Mammary epithelial cell (primary cell): ENCODE results near the gene DST.

ENCODE experiments used
- EZH2 ChIP-seq: IDR thresholded peaks from 2 replicates; pipeline ENCODE4 v1.6.1; 2012; ENCODE audit warnings: low read length, inconsistent platforms, borderline replicate concordance
- TF ChIP-seq, protein P1 (sequence below), 2 donors: IDR thresholded peaks in 1 of 2; conservative IDR thresholded peaks in 1 of 2; 2 replicates each; pipeline ENCODE4 v1.5.1; 2011 to 2012; ENCODE audit warnings: inconsistent platforms in 2 of 2, low read length in 2 of 2, mild to moderate bottlenecking in 2 of 2, control low read depth in 1 of 2, low read depth in 1 of 2; ENCODE audit not compliant: insufficient read depth in 1 of 2; ENCODE audit errors: extremely low read depth in 1 of 2

- TF ChIP-seq, protein P1, sequence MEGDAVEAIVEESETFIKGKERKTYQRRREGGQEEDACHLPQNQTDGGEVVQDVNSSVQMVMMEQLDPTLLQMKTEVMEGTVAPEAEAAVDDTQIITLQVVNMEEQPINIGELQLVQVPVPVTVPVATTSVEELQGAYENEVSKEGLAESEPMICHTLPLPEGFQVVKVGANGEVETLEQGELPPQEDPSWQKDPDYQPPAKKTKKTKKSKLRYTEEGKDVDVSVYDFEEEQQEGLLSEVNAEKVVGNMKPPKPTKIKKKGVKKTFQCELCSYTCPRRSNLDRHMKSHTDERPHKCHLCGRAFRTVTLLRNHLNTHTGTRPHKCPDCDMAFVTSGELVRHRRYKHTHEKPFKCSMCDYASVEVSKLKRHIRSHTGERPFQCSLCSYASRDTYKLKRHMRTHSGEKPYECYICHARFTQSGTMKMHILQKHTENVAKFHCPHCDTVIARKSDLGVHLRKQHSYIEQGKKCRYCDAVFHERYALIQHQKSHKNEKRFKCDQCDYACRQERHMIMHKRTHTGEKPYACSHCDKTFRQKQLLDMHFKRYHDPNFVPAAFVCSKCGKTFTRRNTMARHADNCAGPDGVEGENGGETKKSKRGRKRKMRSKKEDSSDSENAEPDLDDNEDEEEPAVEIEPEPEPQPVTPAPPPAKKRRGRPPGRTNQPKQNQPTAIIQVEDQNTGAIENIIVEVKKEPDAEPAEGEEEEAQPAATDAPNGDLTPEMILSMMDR (conservative IDR thresholded peaks at IDR 0.05 in 1 of 2, IDR thresholded peaks at IDR 0.05 in 1 of 2; ENCODE audit: extremely low read depth in 1 of 2, insufficient read depth in 1 of 2, low read depth in 1 of 2, low read length in 2 of 2) = no peak
- no peak for TF ChIP-seq EZH2
These were observed 17.2 kb upstream of the DST start for GRCh38 chr6:56659721-56660380.
